GM12874 (cell line): Measurements from ENCODE around the gene CKS1B.

Experiments used
- TF ChIP-seq, protein P1 (sequence below): IDR thresholded peaks from 2 replicates; pipeline ENCODE4 v1.5.1; 2011; ENCODE audit warnings: low read depth, mild to moderate bottlenecking, control low read depth, low read length, moderate library complexity; ENCODE audit not compliant: insufficient read depth

CKS1B gene

DNA sequence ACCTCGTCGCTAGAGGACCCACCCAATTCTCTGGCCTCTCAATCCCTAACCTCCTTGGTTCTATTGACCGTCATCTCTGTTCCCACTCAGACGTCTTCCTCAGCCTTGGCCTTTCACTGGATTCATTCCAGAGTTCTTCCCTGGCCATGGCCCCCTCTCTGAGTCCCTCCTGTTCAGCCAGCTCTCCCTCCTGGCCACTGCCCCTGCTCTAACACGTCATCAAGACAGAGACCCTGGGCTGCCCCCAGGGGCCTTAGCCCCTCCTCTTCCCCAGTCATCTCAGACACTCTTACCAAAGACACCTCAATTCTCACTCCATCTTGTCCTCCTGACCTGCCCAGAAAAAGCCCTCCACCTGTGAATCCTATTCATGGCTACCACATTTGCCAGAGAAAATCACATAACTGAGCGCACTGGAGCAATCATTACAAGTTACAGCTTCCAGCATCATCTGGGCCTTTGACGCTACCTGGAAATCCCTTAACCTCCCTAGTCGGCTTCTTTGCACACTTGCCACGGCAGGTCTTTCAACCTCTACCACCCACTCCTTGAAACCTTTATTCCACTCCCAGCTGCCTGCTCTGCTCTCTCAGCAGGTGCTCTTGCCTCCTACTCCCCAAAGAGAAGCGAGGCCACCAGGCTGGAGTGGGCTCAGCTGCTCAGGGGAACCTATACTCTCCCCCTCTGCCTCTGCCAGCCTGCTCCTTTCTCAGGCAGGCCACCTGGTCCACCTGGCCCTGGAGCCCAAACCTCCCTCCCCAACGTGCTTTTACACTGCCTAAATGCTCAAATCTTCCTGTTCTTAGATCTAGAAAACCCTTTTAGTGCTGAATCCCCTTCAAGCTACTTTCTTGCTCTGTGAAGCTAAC is 45.1 kb downstream of the CKS1B start:
- TF ChIP-seq, protein P1, sequence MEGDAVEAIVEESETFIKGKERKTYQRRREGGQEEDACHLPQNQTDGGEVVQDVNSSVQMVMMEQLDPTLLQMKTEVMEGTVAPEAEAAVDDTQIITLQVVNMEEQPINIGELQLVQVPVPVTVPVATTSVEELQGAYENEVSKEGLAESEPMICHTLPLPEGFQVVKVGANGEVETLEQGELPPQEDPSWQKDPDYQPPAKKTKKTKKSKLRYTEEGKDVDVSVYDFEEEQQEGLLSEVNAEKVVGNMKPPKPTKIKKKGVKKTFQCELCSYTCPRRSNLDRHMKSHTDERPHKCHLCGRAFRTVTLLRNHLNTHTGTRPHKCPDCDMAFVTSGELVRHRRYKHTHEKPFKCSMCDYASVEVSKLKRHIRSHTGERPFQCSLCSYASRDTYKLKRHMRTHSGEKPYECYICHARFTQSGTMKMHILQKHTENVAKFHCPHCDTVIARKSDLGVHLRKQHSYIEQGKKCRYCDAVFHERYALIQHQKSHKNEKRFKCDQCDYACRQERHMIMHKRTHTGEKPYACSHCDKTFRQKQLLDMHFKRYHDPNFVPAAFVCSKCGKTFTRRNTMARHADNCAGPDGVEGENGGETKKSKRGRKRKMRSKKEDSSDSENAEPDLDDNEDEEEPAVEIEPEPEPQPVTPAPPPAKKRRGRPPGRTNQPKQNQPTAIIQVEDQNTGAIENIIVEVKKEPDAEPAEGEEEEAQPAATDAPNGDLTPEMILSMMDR: no peak

DNA sequence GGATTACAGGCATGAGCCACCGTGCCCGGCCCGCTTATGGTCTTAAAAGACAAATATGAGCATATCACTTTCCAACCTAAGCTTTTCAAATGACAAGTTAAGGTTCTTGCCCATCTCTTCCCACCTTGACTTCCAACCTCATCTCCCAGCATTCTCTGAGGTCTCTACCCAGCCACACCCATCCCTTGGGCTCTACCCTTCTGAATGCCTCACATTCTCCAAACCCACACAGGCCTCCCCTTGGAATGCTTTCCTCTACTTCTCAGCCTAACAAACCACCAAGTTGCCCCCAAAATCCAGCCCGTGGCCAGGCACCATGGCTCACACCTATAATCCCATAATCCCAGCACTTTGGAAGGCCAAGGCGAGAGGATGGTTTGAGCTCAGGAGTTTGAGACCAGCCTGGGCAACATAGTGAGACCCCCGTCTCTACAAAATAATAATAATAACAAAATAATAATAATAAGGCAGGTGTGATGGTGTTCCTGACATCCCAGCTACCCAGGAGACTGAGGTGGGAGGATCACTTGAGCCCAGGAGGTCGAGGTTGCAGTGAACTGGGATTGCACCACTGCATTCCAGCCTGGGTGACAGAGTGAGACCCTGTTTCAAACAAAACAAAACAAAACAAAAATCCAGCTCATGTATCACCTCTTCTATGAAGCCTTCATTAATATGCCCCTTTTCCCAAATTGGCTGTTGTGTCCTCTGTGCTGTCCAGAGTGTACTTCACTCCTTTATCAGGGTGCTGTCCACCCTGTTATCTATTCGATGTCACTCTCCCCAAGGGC is 47.9 kb downstream of the CKS1B start:
- TF ChIP-seq, protein P1: no peak

DNA sequence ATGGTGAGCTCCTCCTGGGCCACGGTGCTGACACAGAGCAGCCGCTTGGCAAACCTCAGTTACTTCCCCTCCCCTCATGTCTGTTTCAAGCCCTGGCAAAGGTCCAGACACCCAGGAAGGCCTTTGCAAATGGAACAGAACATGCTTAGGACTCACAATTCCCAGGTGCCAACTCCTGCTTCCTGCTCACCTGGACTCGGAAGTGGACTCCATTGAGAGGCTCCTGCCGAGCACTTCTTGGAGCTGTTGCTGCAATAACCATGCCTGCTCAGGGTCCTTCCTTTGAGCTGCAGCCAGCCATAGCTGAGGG is 48.4 kb downstream of the CKS1B start:
- TF ChIP-seq, protein P1: no peak

DNA sequence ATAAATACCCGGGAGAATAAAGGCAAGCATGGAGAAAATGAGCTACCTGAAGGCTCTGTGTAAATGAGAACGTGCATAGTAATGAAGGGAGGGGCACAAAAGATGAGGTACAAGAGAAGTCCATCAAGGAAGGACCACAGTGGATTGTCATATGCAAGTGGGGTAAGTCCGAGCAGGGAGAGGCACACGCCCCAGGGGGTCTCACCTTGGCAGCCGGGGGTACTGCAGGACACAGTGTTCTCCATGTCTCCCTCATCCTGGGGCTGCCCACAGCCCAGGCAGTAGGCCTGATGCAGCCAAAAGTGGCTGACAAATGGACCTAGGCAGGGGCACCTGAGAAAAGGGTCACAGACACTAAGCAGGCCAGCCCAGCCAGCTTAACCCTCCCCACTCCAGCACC is 49.1 kb downstream of the CKS1B start:
- TF ChIP-seq, protein P1: no peak

DNA sequence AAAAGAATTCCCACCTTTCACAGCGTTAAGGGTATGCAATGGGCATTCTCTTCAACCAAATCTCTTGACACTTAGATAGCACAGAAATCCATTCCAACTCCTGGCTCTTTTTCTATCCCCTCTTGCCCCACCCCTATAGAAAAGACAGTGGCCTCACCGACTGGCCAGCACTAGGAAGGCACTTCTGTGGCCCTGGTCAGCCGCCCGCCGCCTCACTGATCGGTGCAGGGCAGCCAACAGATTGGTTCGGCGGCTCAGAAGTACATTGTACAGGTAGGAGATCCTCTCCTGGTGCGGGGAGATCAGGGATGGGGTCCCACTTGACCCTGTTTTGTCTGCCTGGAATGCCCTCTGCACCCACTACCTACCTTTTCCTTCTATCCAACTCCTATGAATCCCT is 49.8 kb downstream of the CKS1B start:
- TF ChIP-seq, protein P1: no peak

DNA sequence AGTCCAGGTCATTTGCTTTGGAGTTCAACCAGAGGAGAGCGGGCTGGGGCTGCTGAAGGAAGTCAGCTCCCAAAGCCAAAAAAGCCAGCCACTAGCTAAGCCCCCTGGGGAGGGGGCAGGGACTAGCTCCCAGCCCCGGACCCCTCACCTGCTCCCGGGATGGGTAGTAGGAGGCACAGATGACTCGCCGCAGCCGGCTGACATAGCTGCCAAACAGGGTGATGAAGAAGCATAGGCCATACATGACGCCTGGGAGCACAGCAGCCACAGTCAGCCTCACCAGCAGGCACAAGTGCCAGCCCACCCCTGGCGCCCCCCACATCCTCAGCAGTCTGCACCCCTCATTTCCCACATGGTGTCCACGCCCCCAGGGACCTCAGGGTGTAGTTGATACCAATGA is 51.7 kb downstream of the CKS1B start:
- TF ChIP-seq, protein P1: no peak

DNA sequence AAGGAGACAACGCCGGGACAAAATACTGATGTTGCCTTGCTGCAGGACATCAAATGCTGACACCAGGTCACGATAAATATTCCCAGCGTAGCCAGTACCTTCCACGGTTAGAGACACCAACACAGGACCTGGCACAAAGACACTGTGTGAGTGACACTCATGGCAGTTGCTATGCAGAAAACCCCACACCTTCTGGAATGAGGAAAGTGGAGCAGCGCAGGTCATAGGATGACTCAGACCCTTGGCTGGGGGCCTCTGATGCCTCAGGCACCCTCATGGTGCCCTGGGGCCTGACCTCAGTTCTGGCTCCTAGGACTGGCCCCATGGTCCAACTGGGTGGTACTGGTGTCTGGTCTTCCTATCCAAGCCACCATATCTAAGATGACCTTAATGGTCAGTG is 52.1 kb downstream of the CKS1B start:
- TF ChIP-seq, protein P1: no peak
